ENCODE measurements around the gene TMCC1. TPM values are rescaled to one million over a fixed set of nuclear protein-coding genes. Genes with fewer than 3 reads are reported as not detected.

Gene TMCC1
- total and polyA plus RNA-seq, 2 donors (not counting 1 experiment from before 2014, with no cell fraction given): 8.5 to 32.2 TPM

DNA sequence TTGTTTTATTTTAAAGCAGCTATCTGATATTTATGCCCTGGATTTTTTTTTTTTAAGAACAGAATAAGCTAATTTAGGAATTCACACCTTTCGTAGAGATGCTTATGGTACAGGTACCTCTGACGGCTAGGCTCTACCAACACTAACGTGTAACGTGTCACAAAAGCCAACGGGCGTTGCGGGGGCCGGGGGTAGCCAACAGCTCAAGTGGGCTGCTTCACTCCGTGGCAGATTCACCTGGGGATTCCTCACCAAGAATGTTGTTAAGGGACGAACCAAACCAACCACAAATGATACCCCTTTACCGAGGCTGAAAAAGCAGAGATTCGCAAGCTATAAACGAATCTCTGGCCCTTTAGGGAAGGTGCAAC is 1.0 kb downstream of the TMCC1 start:
- CTCF ChIA-PET: interaction anchor here (1.1 kb wide), 1 partner anchor 63 kb away, joined by 3 read pairs; no protein-coding TSS in a partner anchor
- Mint-ChIP-seq H3K9me3 (ENCODE audit: insufficient read depth) (no peaks in the 10 kb centered on the region), H3K4me1 (peaks cover 39% of the 10 kb centered on the region), H3K4me3 (peak overlapping the region; percentile 81), H3K27me3 (no peaks in the 10 kb centered on the region), H3K27ac (peak overlapping the region; percentile 82)
- peak overlapping the region; percentile 96 for H3K9ac ChIP-seq (ENCODE audit: low read length)
- ATAC-seq (ENCODE audit: low read depth) (no peak), DNase-seq (no peak)
- peak overlapping the region; percentile 98 for H3K4me2 ChIP-seq (replicated peaks; ENCODE audit: low read depth, low read length, poor library complexity, severe bottlenecking)
- 19% methylated on average over 10 of the region's 13 CpGs for WGBS (ENCODE audit: insufficient coverage)
- TF ChIP-seq EZH2 (IDR thresholded peaks at IDR 0.05; ENCODE audit: borderline replicate concordance, insufficient read depth, low read depth, low read length, poor library complexity, severe bottlenecking) (no peak), CTCF (IDR thresholded peaks at IDR 0.05) (no peak)
- no peaks in the 10 kb centered on the region for H3K27me3 ChIP-seq (replicated peaks in 1 of 4; ENCODE audit: control extremely low read depth in 1 of 4, control insufficient read depth in 3 of 4, insufficient read depth in 4 of 4, low read length in 3 of 4)
- POLR2A ChIA-PET: no interaction called here
- no peaks in the 10 kb centered on the region for H3K36me3 ChIP-seq (replicated peaks in 1 of 2; ENCODE audit: control extremely low read depth in 1 of 2, control insufficient read depth in 1 of 2, extremely low read depth in 1 of 2, insufficient read depth in 2 of 2, low read length in 1 of 2)
- H3K9me3 ChIP-seq (ENCODE audit: control extremely low read depth in 1 of 3, control insufficient read depth in 2 of 3, insufficient read depth in 1 of 3, low read length in 2 of 3): no peaks in the 10 kb centered on the region
- peak overlapping the region; percentile 79 to 97 (median 89) for H3K4me3 ChIP-seq (ENCODE audit: control extremely low read depth in 1 of 5, extremely low read depth in 1 of 5, insufficient read depth in 1 of 5, low read depth in 2 of 5, low read length in 4 of 5)
- H2AFZ ChIP-seq (ENCODE audit: insufficient read depth, low read depth, low read length, poor library complexity, severe bottlenecking): peak overlapping the region; percentile 98
- intact Hi-C loops (cut with micrococcal nuclease): loop anchor here (2.0 to 5.0 kb wide), 4 partner anchors 65 to 1840 kb away; partner anchors contain the start of genes ATP2C1 and SEC61A1
- peaks cover 23% of the 10 kb centered on the region for H3K79me2 ChIP-seq (ENCODE audit: control insufficient read depth, insufficient read depth, low read length)
- H3K27ac ChIP-seq (ENCODE audit: low read length in 2 of 2): peak overlapping the region; percentile 87 to 93
- peaks cover 30 to 34% of the 10 kb centered on the region in 2 donors for H3K4me1 ChIP-seq (ENCODE audit: control insufficient read depth in 2 of 2, insufficient read depth in 2 of 2, low read length in 2 of 2)
- no peaks in the 10 kb centered on the region for H4K20me1 ChIP-seq (ENCODE audit: control insufficient read depth, insufficient read depth, low read length, poor library complexity, severe bottlenecking)

DNA sequence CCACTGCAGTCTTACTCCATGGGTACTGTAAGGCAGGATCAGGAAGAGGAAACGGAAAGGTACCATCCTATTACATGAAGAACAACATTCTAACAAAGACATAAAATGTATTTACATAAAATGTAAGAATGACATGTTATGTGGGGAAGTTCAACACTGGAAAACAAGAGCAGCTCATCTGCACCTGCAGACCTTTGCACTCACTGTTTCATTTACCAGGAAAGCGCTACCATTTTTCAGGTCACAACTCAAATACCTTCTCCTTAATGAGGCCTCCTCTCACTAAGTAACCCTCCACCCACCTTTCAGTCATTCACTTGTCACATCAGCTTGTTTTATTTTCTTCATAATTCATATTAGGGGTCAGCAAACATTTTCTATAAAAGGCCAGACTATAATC is 2.6 kb downstream of the TMCC1 start:
- no peaks in the 10 kb centered on the region for H3K27me3 Mint-ChIP-seq
- Histone ChIP-seq H3K9ac (ENCODE audit: low read length) (peak overlapping the region; percentile 1), H3K36me3 (replicated peaks in 1 of 2; ENCODE audit: control extremely low read depth in 1 of 2, control insufficient read depth in 1 of 2, extremely low read depth in 1 of 2, insufficient read depth in 2 of 2, low read length in 1 of 2) (no peaks in the 10 kb centered on the region), H3K4me1 (ENCODE audit: control insufficient read depth in 2 of 2, insufficient read depth in 2 of 2, low read length in 2 of 2) (peaks cover 30 to 34% of the 10 kb centered on the region in 2 donors), H3K27ac (ENCODE audit: low read length in 2 of 2) (peak overlapping the region in 1 of 2 donors; percentile 37), H3K4me3 (ENCODE audit: control extremely low read depth in 1 of 5, extremely low read depth in 1 of 5, insufficient read depth in 1 of 5, low read depth in 2 of 5, low read length in 4 of 5) (no peak overlapping the region), H3K9me3 (ENCODE audit: control extremely low read depth in 1 of 3, control insufficient read depth in 2 of 3, insufficient read depth in 1 of 3, low read length in 2 of 3) (no peaks in the 10 kb centered on the region), H3K79me2 (ENCODE audit: control insufficient read depth, insufficient read depth, low read length) (peaks cover 32% of the 10 kb centered on the region), H3K4me2 (replicated peaks; ENCODE audit: low read depth, low read length, poor library complexity, severe bottlenecking) (no peak overlapping the region), H2AFZ (ENCODE audit: insufficient read depth, low read depth, low read length, poor library complexity, severe bottlenecking) (no peak overlapping the region), H4K20me1 (ENCODE audit: control insufficient read depth, insufficient read depth, low read length, poor library complexity, severe bottlenecking) (no peaks in the 10 kb centered on the region), H3K27me3 (replicated peaks in 1 of 4; ENCODE audit: control extremely low read depth in 1 of 4, control insufficient read depth in 3 of 4, insufficient read depth in 4 of 4, low read length in 3 of 4) (no peaks in the 10 kb centered on the region)
- ChIA-PET CTCF (no interaction called here), POLR2A (no interaction called here)
- intact Hi-C loops (cut with micrococcal nuclease): loop anchor here (5.0 kb wide), 3 partner anchors 64 to 1839 kb away; partner anchors contain the start of genes ATP2C1 and SEC61A1
- DNase-seq (peak; percentile 6), ATAC-seq (ENCODE audit: low read depth) (no peak)
- H3K27ac Mint-ChIP-seq: peak overlapping the region; percentile 33
- no peak for TF ChIP-seq CTCF (IDR thresholded peaks at IDR 0.05)
- no peak for TF ChIP-seq EZH2 (IDR thresholded peaks at IDR 0.05; ENCODE audit: borderline replicate concordance, insufficient read depth, low read depth, low read length, poor library complexity, severe bottlenecking)
- peak overlapping the region; percentile 42 for H3K4me3 Mint-ChIP-seq
- H3K4me1 Mint-ChIP-seq: peaks cover 39% of the 10 kb centered on the region
- 50% methylated on average over 1 of the region's 2 CpGs for WGBS (ENCODE audit: insufficient coverage)
- no peaks in the 10 kb centered on the region for H3K9me3 Mint-ChIP-seq (ENCODE audit: insufficient read depth)

Measured in B cell (primary cell).